ENCODE data around the gene CKS2. TPM values are rescaled to one million over a fixed set of nuclear protein-coding genes. Genes with fewer than 3 reads are reported as not detected.

CKS2 gene
- polyA plus RNA-seq, 1 experiment: 128 TPM

GRCh38 chr9:89352874-89353649 lies 42.1 kb downstream of the CKS2 start:
- no peak for DNase-seq (ENCODE audit: low read depth)
- Histone ChIP-seq H3K27me3 (ENCODE audit: control insufficient read depth, insufficient read depth, low read length) (no peaks in the 10 kb centered on the region), H3K4me3 (ENCODE audit: low read depth, low read length) (no peak overlapping the region), H3K36me3 (ENCODE audit: control insufficient read depth, insufficient read depth, low read length) (peaks cover 28% of the 10 kb centered on the region)
- ChIA-PET CTCF (interaction anchor here (0.8 kb wide), 1 partner anchor 14 kb away, joined by 4 read pairs; no protein-coding TSS in a partner anchor), POLR2A (no interaction called here)
- TF ChIP-seq CTCF (IDR thresholded peaks at IDR 0.05; ENCODE audit: insufficient read depth, low read depth, low read length): no peak

- ChIA-PET POLR2A (no interaction called here), CTCF (no interaction called here)
- TF ChIP-seq CTCF (IDR thresholded peaks at IDR 0.05; ENCODE audit: insufficient read depth, low read depth, low read length): no peak
- Histone ChIP-seq H3K4me3 (ENCODE audit: low read depth, low read length) (no peak overlapping the region), H3K27me3 (ENCODE audit: control insufficient read depth, insufficient read depth, low read length) (no peaks in the 10 kb centered on the region), H3K36me3 (ENCODE audit: control insufficient read depth, insufficient read depth, low read length) (peaks cover 28% of the 10 kb centered on the region)
- no peak for DNase-seq (ENCODE audit: low read depth)
Measured at GRCh38 chr9:89353989-89354388, 43.0 kb downstream of the CKS2 start.

GRCh38 chr9:89354471-89354870 lies 43.5 kb downstream of the CKS2 start:
- Histone ChIP-seq H3K27me3 (ENCODE audit: control insufficient read depth, insufficient read depth, low read length) (no peaks in the 10 kb centered on the region), H3K36me3 (ENCODE audit: control insufficient read depth, insufficient read depth, low read length) (peaks cover 28% of the 10 kb centered on the region), H3K4me3 (ENCODE audit: low read depth, low read length) (no peak overlapping the region)
- ChIA-PET POLR2A (no interaction called here), CTCF (no interaction called here)
- no peak for TF ChIP-seq CTCF (IDR thresholded peaks at IDR 0.05; ENCODE audit: insufficient read depth, low read depth, low read length)
- DNase-seq (ENCODE audit: low read depth): no peak

GRCh38 chr9:89356782-89357181 lies 45.8 kb downstream of the CKS2 start:
- no peaks in the 10 kb centered on the region for H3K27me3 ChIP-seq (ENCODE audit: control insufficient read depth, insufficient read depth, low read length)
- CTCF ChIA-PET: no interaction called here
- POLR2A ChIA-PET: no interaction called here
- no peak overlapping the region for H3K4me3 ChIP-seq (ENCODE audit: low read depth, low read length)
- no peak for TF ChIP-seq CTCF (IDR thresholded peaks at IDR 0.05; ENCODE audit: insufficient read depth, low read depth, low read length)
- peaks cover 19% of the 10 kb centered on the region for H3K36me3 ChIP-seq (ENCODE audit: control insufficient read depth, insufficient read depth, low read length)
- no peak for DNase-seq (ENCODE audit: low read depth)

GRCh38 chr9:89357331-89358197 lies 46.6 kb downstream of the CKS2 start:
- H3K27me3 ChIP-seq (ENCODE audit: control insufficient read depth, insufficient read depth, low read length): no peaks in the 10 kb centered on the region
- POLR2A ChIA-PET: no interaction called here
- H3K36me3 ChIP-seq (ENCODE audit: control insufficient read depth, insufficient read depth, low read length): peaks cover 17% of the 10 kb centered on the region
- no peak for DNase-seq (ENCODE audit: low read depth)
- CTCF ChIA-PET: interaction anchor here (1.6 kb wide), 1 partner anchor 12 kb away, joined by 5 read pairs; no protein-coding TSS in a partner anchor
- H3K4me3 ChIP-seq (ENCODE audit: low read depth, low read length): no peak overlapping the region
- TF ChIP-seq CTCF (IDR thresholded peaks at IDR 0.05; ENCODE audit: insufficient read depth, low read depth, low read length): no peak
